Myocyte (in vitro differentiated cells): ENCODE results near the gene RAD51B. TPM values are rescaled to one million over a fixed set of nuclear protein-coding genes. Genes with fewer than 3 reads are reported as not detected.
A peak's percentile ranks its signal among the peaks of the same experiment; 100 is the strongest.
"Not testable (repeated sequence)": the region's sequence is repeated elsewhere in the genome, so short reads cannot be mapped to it uniquely, and the experiment has no call there.

ENCODE experiments used
- DNase-seq: peaks from one replicate; pipeline ENCODE4 v3.0.0-alpha.2; 2012; ENCODE audit warnings: low read depth
- total RNA-seq: library from RNA; depleted of rRNA; stranded (reverse); fragments of >200 nt; gene quantifications from 2 replicates; pipeline ENCODE4 v1.2.3, GENCODE V29; 2014

Gene RAD51B
- total RNA-seq, 1 donor from 2014 or later: 70.0 TPM

DNA sequence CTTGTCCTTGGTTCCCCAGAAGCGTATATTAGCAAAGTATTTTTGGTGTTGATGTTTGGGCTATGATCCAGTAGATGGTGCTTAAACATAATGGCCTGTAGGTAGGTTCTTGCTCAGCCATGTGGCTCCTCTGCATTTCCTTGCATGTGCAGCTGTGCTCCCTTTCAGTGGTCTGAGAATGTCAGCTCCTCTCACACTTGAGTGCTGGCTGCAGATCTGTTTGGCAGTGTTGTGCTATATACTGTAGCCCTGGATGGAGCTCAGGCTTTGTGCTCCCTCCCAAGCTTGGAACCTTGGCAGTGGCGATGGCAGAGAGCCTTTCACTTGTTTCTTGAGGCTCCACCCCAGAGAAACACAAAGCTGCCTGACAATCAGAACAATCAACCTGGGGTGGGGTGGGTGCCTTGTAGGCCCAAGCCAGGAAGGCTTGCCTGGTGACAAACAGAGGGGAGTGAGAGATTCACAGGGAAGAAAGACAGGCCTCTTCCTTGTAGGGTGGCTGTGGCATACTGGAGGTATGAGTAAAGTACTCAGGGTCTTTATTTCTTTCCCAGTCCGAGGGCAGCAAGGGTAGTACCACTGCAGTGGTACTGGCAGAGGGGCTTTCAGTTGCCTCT lies 255.3 kb downstream of the RAD51B start:
- DNase-seq: peak; percentile 25

DNA sequence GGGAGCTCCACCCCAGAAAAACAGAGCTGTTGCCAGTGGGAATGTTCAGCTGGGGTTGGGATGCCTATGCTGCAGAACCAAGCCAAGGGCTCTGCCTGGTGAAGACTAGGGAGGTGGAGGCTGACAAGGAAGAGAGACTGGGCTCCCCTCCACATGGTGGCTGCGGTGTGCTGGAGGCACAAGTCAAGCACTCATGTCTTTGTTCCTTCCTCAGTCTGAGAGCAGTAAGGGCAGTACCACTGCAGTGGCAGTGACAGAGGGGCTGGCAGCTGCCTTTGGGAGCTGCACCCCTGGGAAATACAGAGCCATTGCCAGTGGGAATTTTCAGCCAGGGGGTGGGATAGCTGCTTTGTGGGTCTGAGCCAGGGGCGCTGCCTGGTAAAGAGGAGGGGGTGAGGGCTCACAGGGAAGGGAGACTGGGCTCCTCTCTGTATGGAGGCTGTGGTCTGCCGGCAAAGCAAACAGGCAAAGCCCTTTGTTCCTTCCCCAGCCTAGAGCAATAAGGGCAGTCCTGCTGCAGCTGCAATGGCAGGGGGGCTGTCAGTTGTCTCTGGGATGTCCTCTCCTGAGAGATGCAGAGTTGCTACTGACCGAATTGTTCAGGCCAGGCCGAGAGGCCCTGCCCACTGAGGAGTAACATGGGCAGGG lies 255.9 kb downstream of the RAD51B start:
- no peak for DNase-seq

DNA sequence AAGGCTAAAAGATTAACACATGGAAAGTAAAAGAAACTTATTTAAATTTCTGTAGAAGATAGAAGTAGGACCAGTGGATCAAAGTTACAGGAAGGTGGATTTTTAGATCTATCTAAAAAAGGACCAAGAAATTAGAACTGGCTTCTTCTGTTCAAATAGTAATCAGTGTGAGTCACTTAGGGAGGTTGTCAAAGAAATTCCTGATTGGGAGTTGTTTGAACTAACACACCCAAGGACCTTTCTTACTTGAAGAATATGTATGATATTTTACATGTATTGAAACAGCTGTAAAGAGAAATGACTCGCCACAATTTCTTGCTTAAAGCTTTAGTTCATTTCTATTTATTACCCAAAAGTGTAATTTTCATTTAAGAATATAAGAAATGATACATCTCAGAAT lies 256.9 kb downstream of the RAD51B start:
- DNase-seq: no peak

DNA sequence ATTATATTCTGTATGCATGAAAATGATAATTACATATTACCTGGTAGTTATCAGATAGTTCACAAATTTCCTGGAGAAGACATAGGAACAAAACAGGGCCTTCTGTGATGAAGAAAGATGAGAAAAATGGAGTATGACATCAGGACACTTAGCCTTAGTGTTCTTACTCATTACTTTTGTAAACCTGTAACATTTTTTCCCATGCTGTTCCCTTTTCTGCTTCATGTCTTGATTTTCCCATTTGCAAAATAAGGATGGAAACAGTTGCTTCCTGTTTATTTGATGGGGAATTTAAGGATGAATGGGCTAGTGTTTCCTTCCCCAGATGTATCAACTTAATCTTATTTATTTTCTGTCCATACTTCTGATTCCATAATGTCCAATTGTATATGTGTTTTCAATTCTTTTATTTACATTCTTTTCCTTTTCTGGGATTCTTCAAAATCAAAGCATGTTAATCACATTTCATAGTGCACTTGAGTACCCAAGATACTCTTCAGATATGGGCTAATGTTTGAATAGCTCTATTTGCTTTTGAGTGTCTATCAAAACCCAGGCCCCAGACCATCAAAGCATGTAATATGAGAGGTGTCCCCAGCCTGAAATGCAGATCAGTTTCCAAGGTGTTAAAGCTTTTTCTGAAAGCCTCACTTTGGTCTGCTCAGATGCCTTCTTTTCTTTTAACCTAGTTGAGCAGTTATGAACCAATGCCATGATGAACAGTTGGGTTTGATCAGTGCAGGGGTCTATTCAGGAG lies 260.5 kb downstream of the RAD51B start:
- DNase-seq: no peak

DNA sequence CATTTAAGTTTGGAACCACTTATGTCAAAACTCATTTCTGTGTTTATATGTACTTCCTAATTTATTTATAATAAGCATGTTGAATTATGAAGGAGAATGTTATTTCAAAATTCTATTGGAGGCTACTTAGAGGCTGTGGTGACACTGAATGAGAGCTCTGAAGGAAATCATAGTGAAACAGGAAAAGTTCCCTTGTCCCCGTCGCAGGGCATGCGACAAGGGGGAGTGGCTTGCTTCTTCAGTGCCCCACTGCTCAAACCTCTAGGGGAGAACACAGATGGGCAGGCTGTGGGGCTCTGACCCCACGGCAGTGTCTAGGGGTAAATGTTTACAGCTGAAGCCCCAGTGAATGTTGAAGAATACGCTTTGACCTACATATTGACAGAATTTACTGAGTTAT lies 261.9 kb downstream of the RAD51B start:
- DNase-seq: no peak

DNA sequence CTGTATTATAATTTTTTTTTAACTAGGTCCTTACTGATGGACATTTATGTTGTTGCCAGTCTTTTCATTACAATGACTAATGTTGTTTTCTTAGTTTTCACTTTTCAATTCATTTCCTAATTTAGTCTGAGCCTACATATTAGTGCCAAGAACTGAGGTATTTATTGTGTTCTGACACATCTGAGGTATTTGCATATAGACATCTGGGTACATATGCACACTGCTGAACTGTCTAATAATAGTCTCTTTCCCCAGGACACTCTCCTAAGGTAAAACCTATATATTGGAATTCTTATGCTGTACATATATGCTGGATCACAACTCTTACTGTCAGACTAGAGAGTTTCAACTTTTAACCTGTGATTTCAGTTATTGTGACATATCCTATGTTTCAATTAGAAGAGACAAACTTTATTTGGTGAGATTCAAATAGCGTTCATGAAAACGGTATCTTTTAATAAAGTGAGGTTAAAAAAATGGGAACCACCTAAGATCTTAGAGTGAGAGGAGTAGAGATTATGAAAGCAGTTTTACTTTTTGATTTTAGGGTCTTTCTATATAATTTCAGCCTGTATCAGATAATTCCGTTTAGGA lies 263.2 kb downstream of the RAD51B start:
- DNase-seq: no peak

DNA sequence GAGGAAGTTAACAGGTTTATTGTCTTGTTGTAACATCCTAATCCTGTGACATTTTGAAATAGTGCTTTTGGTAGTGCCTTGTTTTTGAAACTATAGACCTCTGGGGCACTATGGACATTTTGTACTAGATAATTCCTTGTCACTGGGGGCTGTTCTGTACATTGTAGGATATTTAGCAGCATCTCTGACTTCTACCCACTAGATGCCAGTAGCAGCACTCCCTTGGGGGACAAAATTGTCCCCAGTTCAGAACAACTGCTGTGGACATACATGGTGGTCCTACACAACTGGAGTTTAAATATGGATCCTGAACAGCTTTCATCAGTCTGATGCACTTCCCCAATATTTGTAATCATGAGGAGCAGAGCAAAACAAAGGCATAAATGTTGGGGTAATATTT lies 264.7 kb downstream of the RAD51B start:
- DNase-seq: peak; percentile 38

DNA sequence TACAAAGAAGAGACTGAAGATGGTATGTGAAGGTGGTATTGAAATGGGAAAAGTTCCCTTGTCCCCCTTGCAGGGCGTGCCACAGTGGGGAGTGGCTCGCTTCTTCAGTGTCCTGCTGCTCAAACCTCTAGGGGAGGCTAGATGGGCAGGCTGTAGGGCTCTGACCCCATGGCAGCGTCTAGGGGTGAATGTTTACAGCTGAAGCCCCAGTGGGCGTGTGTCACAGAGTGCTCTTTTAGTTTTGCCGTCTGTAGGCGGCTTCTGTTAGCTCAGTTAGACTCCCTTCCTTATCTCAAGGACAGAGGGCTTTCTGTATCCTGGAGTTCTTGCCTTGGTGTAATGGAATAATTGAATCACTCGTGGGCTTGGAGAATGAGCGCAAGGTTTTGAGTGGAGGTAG lies 266.2 kb downstream of the RAD51B start:
- no peak for DNase-seq

DNA sequence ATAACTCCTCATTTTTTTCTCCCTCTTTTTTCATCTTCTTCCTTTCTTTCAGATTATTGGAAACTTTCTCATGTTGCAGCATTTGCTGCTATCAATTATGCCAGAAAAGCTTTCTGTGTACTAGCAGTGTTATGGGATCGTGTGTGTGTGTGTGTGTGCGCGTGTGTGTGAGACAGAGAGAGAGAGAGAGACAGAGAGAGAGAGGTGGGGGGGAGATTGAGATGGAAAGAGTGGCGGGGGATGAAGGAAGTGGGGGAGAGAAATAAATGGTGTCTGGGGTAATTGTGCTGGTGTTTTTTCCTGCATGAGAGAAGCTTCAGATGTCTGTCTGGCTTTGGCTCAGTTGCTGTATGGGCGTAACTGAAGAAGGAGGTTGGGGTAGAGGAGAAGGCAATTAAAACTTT lies 268.9 kb downstream of the RAD51B start:
- peak; percentile 80 for DNase-seq

DNA sequence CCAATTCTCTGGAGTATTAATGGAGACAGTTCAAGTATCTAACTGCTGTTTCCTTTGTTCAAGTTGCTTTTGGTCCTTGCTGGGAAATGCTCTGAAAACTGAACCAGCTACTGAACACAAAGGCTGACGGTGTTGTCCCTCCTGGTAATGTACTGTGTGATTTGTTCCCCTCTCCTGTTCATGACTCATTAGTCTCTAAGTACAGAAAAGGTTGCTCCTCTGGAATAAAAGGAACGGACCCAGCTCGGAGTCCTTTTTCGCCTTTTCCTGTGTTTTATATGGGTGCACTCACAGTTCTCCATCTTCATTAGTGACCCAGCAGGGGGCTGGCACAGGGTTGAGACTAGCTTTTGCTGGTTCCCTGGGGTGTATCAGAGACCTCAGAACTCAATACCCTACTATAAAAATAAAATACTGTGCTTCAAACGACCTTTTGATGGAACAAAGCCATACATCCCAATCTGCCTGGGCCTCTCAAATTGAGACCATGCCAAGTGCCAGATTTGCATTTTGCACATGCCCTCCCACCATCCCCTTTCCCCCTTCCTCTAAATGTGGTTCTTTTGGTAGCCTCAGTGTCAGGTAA lies 269.7 kb downstream of the RAD51B start:
- DNase-seq: peak; percentile 69

DNA sequence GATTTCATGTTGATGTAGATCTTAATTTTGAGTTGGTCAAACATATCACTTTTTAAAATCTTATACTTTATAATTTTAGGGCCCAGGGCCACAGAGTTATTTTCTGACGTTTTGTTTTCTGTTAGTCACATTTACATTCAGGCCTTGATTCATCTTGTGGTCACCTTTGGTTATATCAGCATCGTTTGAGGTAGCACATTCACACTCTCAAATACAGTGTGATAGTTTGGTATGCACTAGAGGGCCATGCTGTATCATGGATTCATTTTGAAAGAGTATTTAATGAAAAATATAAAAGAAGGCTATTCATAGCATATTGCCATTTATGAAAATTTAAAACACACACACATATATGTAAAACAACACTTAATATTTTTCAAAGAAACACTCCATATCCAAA lies 274.6 kb downstream of the RAD51B start:
- no peak for DNase-seq

DNA sequence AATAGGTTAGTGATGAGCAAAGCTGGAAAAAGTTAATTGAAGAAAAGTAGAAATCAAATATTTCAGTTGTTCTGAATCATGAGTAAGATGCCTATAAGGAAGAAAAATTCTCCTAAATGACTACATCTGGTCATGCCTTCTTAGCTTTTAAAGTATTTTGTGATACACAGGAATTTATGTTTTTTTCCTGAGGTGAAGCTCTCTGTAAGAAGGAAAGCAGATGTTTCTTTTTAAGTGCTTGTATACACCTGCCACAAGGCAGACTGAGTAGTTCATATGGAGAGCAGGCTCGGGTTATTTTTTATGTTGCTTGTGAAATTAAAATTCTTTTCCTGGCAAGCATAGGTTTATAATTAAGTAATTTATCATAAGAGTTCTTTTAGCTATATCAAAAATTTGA lies 275.2 kb downstream of the RAD51B start:
- no peak for DNase-seq

DNA sequence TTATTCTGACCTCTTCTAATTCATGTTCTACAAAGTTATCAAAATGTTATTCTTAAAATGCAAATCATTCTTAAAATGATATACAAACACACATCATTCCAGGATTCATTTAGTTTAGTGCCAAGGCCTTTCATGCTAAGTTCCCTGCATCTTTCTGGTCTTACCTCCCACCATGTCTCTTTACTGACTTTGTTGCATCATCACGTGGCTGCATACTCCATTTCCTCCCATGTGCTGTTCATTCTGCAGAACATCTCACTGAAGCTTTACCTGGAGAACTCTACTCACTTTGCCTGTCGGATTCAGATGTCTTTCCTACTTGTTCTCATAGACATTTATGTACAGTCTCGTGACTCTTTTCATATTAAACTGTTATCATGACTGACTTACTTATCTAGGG lies 278.1 kb downstream of the RAD51B start:
- DNase-seq: no peak

DNA sequence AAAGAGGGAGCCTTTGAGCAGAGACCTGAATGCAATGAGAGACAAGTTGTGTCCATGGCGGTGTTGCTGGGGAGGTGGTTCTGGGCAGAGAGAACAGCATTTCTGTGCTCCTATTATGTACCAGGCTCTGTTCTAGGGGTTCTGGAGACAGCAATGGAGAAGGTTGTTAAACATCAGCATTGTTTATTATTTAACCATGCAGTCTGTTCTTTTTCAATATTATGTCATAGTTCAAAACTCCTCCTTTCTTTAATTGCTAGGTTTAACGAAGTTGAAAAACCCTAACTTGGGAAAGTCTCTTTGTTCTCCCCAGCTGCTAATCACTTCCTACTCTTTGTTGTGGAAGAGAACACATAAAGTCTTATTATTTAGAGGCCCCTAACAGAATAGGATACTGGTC lies 279.3 kb downstream of the RAD51B start:
- DNase-seq: no peak

DNA sequence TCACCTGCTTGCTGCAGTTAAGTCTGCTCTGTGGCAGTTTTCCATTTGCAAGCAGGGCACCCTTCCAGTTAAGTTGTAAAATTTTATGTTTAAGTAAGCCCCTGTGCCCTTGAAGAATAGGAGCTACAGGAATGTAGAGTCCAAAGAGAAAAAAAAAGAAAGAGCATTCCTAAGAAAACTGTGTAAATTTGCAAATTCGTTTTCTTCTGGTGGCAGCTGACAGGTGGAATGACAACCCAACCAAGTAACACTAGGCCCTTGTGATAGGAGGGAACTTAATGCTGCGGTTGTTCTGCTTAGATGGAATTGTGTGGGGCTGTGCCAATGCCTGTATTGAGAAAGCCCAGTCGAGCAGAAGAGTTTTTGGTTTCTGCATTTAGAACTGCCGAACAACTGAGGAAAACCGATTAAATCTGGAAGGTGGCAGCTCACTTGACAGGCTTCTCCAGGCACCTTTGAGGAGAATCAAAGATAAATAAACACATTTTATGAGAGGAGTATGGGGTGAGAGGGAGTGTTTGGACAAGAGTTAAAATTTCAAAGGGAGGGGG lies 280.0 kb downstream of the RAD51B start:
- DNase-seq: peak; percentile 64

DNA sequence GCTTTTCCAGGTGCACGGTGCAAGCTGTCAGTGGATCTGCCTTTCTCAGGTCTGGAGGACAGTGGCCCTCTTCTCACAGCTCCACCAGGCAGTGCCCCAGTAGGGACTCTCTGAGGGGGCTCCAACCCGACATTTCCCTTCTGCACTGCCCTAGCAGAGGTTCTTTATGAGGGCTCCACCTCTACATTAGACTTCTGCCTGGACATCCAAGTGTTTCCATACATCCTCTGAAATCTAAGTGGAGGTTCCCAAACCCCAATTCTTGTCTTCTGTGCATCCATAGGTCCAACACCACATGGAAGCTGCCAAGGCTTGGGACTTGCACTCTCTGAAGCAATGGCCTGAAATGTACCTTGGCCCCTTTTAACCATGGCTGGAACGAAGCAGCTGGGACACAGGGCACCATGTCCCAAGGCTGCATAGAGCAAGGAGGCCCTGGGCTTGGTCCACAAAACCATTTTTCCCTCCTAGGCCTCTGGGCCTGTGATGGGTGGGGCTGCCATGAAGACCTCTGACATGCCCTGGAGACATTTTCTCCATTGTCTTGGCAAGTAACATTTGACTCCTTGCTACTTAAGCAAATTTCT lies 282.2 kb downstream of the RAD51B start:
- not testable (repeated sequence) for DNase-seq

DNA sequence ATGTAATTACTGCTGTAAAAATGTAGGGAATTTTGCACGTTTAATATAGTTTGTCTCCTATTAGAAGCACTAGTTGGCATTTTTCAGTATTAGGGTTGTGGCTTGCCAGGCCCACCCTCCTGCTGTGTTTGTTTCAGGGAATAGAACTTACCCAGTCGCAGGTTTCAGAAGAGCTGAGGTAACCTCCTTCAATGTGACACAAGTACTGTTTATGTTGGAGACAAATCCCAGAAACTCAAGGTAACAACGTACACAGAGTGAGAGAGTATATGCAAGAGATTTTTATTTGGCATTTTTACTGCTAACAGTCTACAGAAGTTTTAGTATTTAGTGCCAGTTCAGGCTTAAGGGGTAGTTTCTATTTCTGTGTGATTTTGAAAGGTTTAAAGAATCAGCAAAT lies 284.3 kb downstream of the RAD51B start:
- DNase-seq: no peak

DNA sequence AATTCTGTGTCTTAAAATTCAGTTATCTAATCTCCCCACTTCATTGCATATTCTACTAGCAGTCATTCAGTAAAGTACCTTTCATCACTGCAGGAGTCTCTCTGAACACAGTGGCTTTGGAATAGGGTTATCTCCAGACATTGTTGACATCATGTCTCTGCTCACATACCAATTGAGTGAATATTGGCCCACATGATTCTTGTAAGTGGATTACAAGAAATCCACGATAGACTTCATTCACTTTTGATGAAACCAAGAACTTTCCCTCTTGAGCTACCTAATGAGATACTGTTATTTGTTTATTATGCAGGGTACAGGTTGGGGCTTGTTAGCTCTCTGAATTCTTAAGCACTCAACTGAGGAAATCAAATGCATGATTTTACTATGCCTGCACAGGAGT lies 284.9 kb downstream of the RAD51B start:
- DNase-seq: peak; percentile 28

DNA sequence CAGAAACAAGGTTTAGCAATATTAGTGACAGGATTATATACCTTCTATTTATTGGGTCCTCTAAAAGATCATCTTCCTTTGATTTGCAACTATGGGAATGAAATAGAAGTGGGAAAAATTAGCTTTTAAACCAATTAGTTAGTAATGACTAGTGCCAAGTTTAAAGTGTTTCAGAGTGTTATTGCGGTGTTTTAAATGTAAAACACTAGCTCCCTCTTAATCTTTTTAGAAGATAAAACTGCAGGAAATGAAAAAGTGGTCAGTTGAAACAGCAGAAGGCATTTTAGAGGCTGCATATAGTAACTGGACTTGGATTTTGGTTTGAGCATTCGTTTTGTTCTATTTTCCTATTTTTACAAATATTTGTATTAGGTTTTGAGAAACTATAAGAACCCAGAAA lies 286.2 kb downstream of the RAD51B start:
- no peak for DNase-seq

DNA sequence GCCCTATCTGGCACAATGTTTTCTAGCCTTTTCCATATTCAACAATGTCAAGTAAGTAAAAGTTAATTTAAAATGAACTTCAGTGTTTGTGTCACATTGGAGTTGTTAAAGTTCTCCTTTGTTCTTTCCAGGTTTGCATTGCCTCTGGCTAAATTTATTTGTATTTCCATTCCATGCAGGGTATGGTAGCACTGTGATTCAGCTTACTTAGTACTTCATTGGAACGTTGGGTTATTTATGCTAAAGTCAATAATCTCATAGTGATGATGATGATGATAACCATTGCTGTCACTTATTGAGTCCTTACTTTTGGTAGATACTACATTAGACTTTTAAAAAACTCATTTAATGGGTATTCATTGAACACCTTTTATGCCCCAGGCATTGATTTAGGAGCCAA lies 286.9 kb downstream of the RAD51B start:
- DNase-seq: no peak

DNA sequence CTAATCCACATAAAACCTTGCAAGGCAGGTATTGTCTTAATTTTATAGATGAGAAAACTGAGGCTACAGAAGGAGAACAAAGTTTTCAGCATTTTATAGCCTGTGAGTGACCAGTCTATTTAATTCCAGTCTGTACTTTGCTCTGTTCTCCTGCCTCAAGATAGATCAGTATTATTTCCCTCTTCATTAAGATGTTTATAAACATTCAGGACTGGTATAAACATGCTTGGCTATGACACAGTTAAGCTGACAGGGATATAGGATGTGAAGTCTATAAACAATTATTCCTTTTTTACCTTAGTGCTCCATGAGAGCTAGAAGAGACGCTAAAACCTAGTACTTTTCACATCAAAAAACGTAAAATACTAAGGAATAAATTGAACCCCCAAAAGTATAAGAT lies 287.3 kb downstream of the RAD51B start:
- no peak for DNase-seq
